Fibroblast of pulmonary artery (primary cell): ENCODE measurements around the gene LIN7A.
A peak's percentile ranks its signal among the peaks of the same experiment; 100 is the strongest.

Experiments used
- DNase-seq: peaks from one replicate; pipeline ENCODE4 v3.0.0-alpha.2; 2010; ENCODE audit warnings: low read depth
- H3K4me3 ChIP-seq: replicated peaks from 2 replicates; pipeline ENCODE4 v1.5.1; 2011; ENCODE audit warnings: low read depth, mild to moderate bottlenecking, control low read depth, low read length, moderate library complexity
- TF ChIP-seq, protein P1 (sequence below): IDR thresholded peaks from 2 replicates; pipeline ENCODE4 v1.5.1; 2011; ENCODE audit warnings: mild to moderate bottlenecking, control low read depth, low read length, inconsistent platforms; ENCODE audit errors: missing control alignments

The LIN7A gene

DNA sequence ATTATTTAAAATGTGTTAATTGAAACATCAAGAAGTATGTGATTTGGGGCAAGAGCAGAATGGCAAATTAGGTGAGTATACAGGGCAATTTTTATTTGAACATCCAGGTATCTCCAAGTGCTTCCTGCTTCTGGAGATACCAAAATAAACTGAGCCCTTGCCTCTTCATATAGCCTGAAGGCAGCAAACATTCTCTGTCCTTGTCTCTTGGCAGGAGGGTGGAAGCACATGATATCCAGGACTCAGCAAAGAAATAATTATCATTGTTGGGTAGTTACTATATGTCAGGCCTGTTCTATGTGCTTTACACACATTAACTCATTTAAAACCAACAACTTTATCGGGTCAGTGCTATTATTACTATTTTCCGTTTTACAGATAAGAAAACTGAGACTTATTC lies 12.5 kb downstream of the LIN7A start:
- DNase-seq = no peak
- TF ChIP-seq, protein P1, sequence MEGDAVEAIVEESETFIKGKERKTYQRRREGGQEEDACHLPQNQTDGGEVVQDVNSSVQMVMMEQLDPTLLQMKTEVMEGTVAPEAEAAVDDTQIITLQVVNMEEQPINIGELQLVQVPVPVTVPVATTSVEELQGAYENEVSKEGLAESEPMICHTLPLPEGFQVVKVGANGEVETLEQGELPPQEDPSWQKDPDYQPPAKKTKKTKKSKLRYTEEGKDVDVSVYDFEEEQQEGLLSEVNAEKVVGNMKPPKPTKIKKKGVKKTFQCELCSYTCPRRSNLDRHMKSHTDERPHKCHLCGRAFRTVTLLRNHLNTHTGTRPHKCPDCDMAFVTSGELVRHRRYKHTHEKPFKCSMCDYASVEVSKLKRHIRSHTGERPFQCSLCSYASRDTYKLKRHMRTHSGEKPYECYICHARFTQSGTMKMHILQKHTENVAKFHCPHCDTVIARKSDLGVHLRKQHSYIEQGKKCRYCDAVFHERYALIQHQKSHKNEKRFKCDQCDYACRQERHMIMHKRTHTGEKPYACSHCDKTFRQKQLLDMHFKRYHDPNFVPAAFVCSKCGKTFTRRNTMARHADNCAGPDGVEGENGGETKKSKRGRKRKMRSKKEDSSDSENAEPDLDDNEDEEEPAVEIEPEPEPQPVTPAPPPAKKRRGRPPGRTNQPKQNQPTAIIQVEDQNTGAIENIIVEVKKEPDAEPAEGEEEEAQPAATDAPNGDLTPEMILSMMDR = no peak
- no peak overlapping the region for H3K4me3 ChIP-seq

DNA sequence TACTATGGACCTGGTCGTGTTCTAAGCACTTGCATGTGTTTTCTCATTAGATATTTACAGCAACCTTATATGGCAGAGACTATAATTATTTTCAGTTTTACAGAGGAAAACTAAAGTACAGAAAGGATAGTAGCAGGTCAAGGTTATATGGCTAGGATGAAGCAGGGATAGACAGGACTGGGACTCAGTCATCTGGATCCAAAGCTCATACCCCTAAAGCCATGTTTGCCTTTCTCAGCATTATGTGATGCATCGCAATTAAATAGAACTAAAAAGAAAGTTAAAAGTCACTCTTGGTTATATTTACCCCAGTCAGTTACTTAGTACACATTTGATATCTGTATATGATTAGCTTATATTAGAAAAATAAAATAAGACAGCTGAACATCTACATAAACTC lies 13.3 kb downstream of the LIN7A start:
- TF ChIP-seq, protein P1 = no peak
- no peak for DNase-seq
- no peak overlapping the region for H3K4me3 ChIP-seq

DNA sequence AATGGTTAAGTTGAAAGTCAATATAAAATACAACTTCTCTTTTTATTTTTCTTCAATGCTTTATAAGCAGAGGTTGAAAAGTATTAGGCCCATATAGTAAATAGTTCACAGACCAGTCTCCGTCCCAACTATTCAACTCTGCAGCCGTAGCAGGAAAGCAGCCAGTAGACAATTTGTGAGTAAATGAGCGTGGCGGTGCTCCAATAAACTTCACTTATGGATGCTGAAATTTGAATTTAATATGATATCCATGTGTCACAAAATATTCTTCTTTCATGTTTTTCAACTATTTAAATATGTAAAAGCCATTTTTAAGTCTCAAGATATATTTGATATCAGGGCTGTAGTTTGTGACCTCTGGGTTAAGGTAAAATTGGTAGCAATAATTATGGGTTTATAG lies 17.7 kb downstream of the LIN7A start:
- H3K4me3 ChIP-seq = no peak overlapping the region
- no peak for DNase-seq
- TF ChIP-seq, protein P1 = no peak

- TF ChIP-seq, protein P1 = no peak
- no peak for DNase-seq
- H3K4me3 ChIP-seq = no peak overlapping the region
Observed at GRCh38 chr12:80917651-80918050, 20.1 kb downstream of the LIN7A start.

DNA sequence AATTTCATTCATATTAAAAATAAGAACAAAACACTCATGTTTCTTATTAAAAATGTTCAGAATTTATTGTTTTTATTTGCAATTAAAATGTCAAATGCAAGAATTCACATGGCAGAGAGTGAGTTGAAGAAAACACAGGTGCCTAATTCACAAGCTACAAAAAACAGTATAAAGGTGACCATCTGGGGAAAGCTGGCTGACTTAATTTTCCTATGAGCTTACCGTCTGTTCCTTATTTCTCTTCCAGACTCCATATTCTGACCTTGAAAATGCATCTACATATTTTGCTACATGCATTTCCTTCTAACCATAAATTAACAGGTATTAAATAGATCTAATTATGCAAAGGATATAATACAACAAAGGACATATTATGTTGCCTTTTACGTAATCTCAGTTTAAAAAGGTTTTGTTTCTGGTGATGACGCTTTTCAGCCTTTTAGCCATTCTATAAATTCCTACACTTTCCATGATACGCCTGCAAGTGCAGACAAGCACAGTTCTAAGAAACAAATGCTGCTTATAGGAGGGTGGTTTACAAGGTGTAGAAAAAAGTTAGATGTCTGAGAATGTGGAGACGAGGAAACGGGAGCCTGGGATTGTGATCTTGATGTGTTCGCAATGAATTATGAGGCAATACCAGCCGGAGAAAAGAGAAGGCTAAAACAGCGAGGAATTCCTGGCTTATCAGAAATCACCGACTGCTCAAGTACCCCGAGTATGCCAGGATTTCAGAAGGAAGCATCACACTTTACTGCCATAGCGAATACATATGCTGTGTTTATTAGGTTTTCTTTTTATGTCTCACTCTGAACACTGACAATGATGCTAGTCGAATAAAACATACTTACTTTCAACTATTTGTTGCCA lies 24.6 kb downstream of the LIN7A start:
- DNase-seq = peak; percentile 40
- H3K4me3 ChIP-seq = peak overlapping the region; percentile 10
- TF ChIP-seq, protein P1 = no peak

DNA sequence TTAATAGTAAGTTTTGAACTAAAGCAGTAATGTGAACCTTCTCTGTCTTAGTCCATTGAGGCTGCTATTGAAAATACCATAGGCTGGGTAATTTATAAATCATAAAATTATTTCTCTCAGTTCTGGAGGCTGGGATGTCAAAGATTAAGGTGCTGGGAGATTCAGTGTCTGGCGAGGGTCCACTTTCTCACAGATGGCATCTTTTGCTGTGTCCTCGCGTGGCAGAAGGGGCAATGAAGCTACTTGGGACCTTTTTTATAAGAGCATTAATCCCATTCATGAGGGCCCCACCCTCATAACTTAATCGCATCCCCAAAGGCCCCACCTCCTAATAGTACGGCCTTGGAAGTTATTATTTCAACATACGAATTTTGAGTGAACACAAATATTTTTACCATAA lies 28.4 kb downstream of the LIN7A start:
- H3K4me3 ChIP-seq = no peak overlapping the region
- TF ChIP-seq, protein P1 = no peak
- DNase-seq = no peak

- no peak for DNase-seq
- TF ChIP-seq, protein P1 = no peak
- no peak overlapping the region for H3K4me3 ChIP-seq
Observed at GRCh38 chr12:80902711-80903110, 35.0 kb downstream of the LIN7A start.
